ENCODE results near the gene GPHN.

The GPHN gene

DNA sequence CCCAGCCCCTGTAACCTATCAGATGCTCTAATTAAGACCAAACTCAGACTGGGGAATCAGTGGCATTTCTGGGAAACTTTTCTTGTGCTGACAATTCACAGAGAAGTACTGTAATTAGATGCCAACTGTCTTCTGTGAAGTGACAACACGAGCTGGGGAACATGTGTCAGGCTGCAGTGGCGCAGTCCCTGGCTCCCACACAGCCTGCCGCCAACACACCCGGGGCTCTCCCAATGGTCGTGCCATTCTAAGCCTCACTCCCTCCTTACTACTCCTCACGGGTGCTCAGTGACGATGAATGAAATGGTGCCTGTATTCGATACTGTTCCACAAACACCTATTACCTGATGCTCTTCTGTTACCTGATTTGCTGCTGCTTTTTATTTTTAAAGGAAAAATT is 699.9 kb downstream of the GPHN start:
- H3K4me3 ChIP-seq (ENCODE audit: low read length) = no peak overlapping the region
- DNase-seq (ENCODE audit: low read depth) = no peak
- TF ChIP-seq, protein P1, sequence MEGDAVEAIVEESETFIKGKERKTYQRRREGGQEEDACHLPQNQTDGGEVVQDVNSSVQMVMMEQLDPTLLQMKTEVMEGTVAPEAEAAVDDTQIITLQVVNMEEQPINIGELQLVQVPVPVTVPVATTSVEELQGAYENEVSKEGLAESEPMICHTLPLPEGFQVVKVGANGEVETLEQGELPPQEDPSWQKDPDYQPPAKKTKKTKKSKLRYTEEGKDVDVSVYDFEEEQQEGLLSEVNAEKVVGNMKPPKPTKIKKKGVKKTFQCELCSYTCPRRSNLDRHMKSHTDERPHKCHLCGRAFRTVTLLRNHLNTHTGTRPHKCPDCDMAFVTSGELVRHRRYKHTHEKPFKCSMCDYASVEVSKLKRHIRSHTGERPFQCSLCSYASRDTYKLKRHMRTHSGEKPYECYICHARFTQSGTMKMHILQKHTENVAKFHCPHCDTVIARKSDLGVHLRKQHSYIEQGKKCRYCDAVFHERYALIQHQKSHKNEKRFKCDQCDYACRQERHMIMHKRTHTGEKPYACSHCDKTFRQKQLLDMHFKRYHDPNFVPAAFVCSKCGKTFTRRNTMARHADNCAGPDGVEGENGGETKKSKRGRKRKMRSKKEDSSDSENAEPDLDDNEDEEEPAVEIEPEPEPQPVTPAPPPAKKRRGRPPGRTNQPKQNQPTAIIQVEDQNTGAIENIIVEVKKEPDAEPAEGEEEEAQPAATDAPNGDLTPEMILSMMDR (IDR thresholded peaks at IDR 0.05; ENCODE audit: insufficient read depth, low read depth, low read length, missing control alignments) = no peak

DNA sequence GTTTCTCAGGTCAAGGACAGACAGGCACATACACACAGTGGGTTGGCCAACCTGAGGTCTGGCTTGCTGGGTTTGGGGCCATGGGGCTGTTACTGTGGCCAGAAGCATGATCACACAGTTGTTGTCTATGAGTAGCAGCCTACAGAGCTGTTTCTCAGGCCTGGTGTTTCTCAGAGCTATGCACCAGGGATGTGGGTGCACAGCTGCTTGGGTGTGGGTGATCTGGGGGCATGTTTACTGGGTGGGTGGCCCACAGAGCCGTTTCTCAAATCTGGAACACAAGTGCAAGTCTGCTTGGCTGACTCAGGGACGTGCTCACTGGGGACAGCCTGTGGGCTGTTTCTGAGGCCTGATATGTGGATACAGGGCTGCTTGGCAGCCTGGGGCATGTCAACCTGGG is 710.2 kb downstream of the GPHN start:
- no peak overlapping the region for H3K4me3 ChIP-seq (ENCODE audit: low read length)

DNA sequence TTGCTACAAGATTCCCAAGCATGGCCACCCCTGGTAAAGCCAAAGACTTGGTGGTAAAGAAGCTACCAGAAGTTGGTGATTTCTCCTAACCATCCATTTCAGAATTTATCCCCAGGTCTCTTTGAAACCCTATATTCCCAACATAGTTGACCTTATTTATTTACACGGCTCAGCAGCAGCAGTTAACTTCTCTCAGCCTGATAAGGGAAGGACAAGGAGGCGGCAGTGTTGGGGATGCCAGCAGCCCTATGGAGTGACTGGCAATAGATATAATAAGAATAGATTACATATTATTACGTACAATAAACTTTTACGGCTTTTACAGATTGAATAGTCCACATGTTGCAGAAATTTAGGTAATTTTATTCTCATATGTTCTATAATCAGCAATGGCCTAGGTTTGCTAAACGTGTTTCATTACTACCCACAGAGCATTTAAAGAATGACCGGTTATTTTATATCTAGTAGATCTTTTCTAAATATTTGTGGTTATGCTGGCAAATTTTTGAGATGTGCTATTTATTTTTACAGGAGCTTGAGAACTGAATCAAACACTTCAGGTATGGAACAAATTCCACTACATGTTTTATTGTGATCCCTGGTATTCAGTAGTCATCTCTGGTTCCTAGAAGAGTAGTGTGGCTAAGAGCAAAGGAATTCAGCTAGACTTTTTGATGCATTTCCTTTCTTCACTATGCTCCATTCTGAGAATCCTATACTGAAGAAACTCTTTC is 713.5 kb downstream of the GPHN start:
- peak; percentile 10 for DNase-seq (ENCODE audit: low read depth)
- TF ChIP-seq, protein P1 (IDR thresholded peaks at IDR 0.05; ENCODE audit: insufficient read depth, low read depth, low read length, missing control alignments) = no peak
- H3K4me3 ChIP-seq (ENCODE audit: low read length) = no peak overlapping the region

More for the DNA sequence above, 710.2 kb downstream of the GPHN start:
- TF ChIP-seq, protein P1 (IDR thresholded peaks at IDR 0.05; ENCODE audit: insufficient read depth, low read depth, low read length, missing control alignments) = no peak
- no peak for DNase-seq (ENCODE audit: low read depth)

DNA sequence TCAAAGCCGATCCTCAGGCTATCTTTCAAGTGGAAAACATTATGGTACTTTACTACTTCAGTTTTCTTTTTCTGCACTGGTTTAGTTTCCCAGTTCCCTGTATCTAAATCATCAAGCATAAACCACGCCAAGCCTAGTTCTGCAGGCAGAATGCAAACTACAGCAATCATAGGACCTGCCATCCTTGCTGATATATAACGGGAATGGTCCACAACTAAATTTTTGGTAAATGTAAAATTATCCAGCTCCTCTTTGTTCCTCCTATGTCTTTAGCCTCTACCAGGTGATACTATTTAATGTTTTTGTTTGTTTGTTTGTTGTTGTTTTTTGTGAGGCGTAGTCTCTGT is 714.0 kb downstream of the GPHN start:
- DNase-seq (ENCODE audit: low read depth) = no peak
- TF ChIP-seq, protein P1 (IDR thresholded peaks at IDR 0.05; ENCODE audit: insufficient read depth, low read depth, low read length, missing control alignments) = no peak
- H3K4me3 ChIP-seq (ENCODE audit: low read length) = no peak overlapping the region

DNA sequence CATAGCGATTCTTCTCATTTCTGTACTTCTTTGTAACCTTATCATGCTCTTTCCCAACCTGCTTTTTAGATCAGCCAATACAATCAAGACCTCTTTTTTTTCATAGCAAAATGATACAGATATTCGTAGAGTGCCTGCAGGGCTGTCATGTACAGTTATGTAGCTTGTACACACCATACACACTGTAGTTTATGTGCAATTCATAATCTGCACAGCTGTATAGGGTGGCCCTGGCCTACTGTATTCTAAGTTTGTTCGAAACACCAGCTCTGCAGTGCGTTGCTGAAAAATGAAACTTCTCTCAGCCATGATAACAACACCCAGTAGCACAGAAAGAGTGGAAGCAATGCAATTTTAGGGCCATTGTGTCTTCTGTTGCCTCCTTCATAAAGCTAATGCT is 717.6 kb downstream of the GPHN start:
- DNase-seq (ENCODE audit: low read depth) = no peak
- H3K4me3 ChIP-seq (ENCODE audit: low read length) = no peak overlapping the region
- TF ChIP-seq, protein P1 (IDR thresholded peaks at IDR 0.05; ENCODE audit: insufficient read depth, low read depth, low read length, missing control alignments) = no peak

DNA sequence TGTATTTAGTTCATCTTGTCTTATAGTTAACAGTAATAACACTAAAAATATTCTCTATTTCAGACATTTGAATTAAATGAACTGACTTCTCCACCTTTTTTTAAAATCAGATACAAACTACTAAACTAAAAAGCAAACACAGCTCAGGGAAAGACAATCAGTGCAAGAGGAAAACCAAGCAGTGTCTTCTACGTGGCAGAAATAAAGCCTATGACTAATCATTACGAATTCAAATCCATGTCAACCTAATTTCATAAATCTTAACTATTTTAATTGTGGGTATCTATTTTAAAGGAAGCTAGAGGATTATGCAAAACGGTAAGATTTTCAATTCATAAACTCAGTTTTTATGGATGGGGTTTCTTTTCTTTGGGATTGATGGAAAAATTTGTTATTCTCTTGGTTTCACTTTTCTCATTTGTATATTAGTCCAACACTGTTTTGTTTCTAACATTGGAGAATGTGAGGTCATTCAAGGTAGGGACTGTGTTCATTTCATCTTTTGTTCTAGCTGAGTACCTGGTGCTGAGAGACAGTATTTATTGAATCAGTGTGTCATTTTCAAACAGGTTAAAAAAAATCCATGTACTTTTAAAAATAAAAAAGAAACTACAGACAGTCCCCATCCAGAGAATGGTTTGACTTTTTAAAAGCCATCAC is 720.5 kb downstream of the GPHN start:
- no peak overlapping the region for H3K4me3 ChIP-seq (ENCODE audit: low read length)
- TF ChIP-seq, protein P1 (IDR thresholded peaks at IDR 0.05; ENCODE audit: insufficient read depth, low read depth, low read length, missing control alignments) = no peak
- DNase-seq (ENCODE audit: low read depth) = peak; percentile 37

Measured in epithelial cell of esophagus (primary cell).